Endodermal cell (in vitro differentiated cells): Measurements from ENCODE around the gene RALGAPA2. TPM values are rescaled to one million over a fixed set of nuclear protein-coding genes. Genes with fewer than 3 reads are reported as not detected.

Experiments
- DNase-seq: peaks from one replicate; pipeline ENCODE4 v3.0.0-alpha.2; 2017
- H3K27ac ChIP-seq: 2 replicates; pipeline ENCODE4 v1.5.1; 2013; ENCODE audit warnings: mild to moderate bottlenecking, low read depth, low read length, moderate library complexity
- H3K27me3 ChIP-seq: 2 replicates; pipeline ENCODE4 v1.6.1; 2013; ENCODE audit warnings: mild to moderate bottlenecking, low read length, moderate library complexity; ENCODE audit not compliant: insufficient read depth, control insufficient read depth, poor library complexity, severe bottlenecking
- H3K36me3 ChIP-seq: 2 replicates; pipeline ENCODE4 v1.7.0; 2013; ENCODE audit warnings: mild to moderate bottlenecking, low read length, moderate library complexity; ENCODE audit not compliant: control insufficient read depth, insufficient read depth
- H3K4me1 ChIP-seq: one replicate; pipeline ENCODE4 v1.7.0; 2013; ENCODE audit warnings: low read length; ENCODE audit not compliant: control insufficient read depth, insufficient read depth
- H3K4me3 ChIP-seq: 2 replicates; pipeline ENCODE4 v1.5.1; 2013; ENCODE audit warnings: mild to moderate bottlenecking, low read length, moderate library complexity
- H3K9ac ChIP-seq: 2 replicates; pipeline ENCODE4 v1.6.1; 2013; ENCODE audit warnings: mild to moderate bottlenecking, low read length, moderate library complexity; ENCODE audit not compliant: poor library complexity, severe bottlenecking; ENCODE audit errors: extremely low read depth
- H3K9me3 ChIP-seq: 2 replicates; pipeline ENCODE4 v1.6.1; 2013; ENCODE audit warnings: mild to moderate bottlenecking, low read length, moderate library complexity; ENCODE audit not compliant: control insufficient read depth
- H3K27ac Mint-ChIP-seq: 2 replicates; pipeline ENCODE4 v1.8.0; 2020; ENCODE audit warnings: mixed read lengths
- H3K27me3 Mint-ChIP-seq: 2 replicates; pipeline ENCODE4 v1.8.0; 2021; ENCODE audit warnings: mild to moderate bottlenecking, mixed read lengths; ENCODE audit not compliant: insufficient read depth
- H3K36me3 Mint-ChIP-seq: 2 replicates; pipeline ENCODE4 v1.8.0; 2020; ENCODE audit warnings: low read depth, mixed read lengths
- H3K4me1 Mint-ChIP-seq: 2 replicates; pipeline ENCODE4 v1.8.0; 2020; ENCODE audit warnings: mixed read lengths
- H3K4me3 Mint-ChIP-seq: 2 replicates; pipeline ENCODE4 v1.8.0; 2020; ENCODE audit warnings: mild to moderate bottlenecking, moderate library complexity, mixed read lengths
- H3K9me3 Mint-ChIP-seq: 2 replicates; pipeline ENCODE4 v1.8.0; 2020; ENCODE audit warnings: mild to moderate bottlenecking, mixed read lengths
- CTCF ChIP-seq: fragments of 200-600 bp; sonication (generic); conservative IDR thresholded peaks from 2 replicates; pipeline ENCODE4 v1.5.0; 2021; ENCODE audit warnings: antibody characterized with exemption, mild to moderate bottlenecking
- WGBS, 2 experiments: methylation state at CpG; one replicate each; pipeline versions ENCODE4 v1.1.5 to v1.1.7; 2013; ENCODE audit warnings: missing lambda C conversion rate in 2 of 2, mixed read lengths in 1 of 2; ENCODE audit not compliant: insufficient coverage in 1 of 2, insufficient read length in 1 of 2; 5-methylcytosine and 5-hydroxymethylcytosine counted together
- total RNA-seq, 2 donors: library from RNA; stranded (reverse); fragmentation: NEBNext Ultra II Directional in 1 of 2; extraction: Animal tissue kit (Norgen Biotek cat#: 25700) in 1 of 2; gene quantifications; 2 replicates in 1 of 2; 3 replicates in 1 of 2; pipeline ENCODE4 v1.2.1, GENCODE V29; 2021

Gene RALGAPA2
- total RNA-seq, 2 donors from 2014 or later = 19.5 to 24.6 TPM

GRCh38 chr20:20411402-20411801, 301.0 kb downstream of the RALGAPA2 start:
- H3K36me3 ChIP-seq = no peaks in the 10 kb centered on the region
- no peak overlapping the region for H3K27ac Mint-ChIP-seq
- no peak overlapping the region for H3K4me3 Mint-ChIP-seq
- H3K4me1 Mint-ChIP-seq = peaks cover 26% of the 10 kb centered on the region
- 56 to 63% methylated on average over 10 to 12 of the region's 12 CpGs for WGBS, 2 experiments
- H3K9me3 Mint-ChIP-seq = no peaks in the 10 kb centered on the region
- no peak overlapping the region for H3K9ac ChIP-seq
- no peak for TF ChIP-seq CTCF
- H3K36me3 Mint-ChIP-seq = no peaks in the 10 kb centered on the region
- H3K27me3 ChIP-seq = peaks cover 24% of the 10 kb centered on the region
- H3K4me3 ChIP-seq = peak overlapping the region; percentile 10
- H3K27ac ChIP-seq = peak overlapping the region; percentile 39
- H3K27me3 Mint-ChIP-seq = peaks cover 51% of the 10 kb centered on the region
- no peak for DNase-seq
- H3K4me1 ChIP-seq = no peaks in the 10 kb centered on the region
- H3K9me3 ChIP-seq = no peaks in the 10 kb centered on the region

DNA sequence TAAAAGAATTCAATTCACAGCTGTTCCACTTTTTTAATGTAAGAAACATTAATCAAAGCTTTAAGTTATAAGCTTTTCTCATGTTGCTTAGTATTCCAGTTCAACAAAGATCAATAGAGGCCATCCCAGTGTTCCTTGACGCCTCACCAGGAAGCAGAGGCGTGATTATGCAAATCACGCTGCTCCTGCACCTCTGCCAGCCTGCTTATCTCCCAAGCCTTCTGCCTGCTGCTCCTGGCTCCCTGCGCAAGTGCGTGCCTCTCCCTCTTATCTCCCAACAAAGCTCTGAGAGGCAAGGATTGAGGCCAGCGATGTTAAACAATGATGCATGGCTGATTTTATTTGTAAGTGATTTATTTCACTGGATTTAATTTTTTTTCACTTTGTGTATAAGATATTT, 301.8 kb downstream of the RALGAPA2 start:
- Histone ChIP-seq H3K36me3 (no peaks in the 10 kb centered on the region), H3K9ac (no peak overlapping the region), H3K9me3 (no peaks in the 10 kb centered on the region), H3K27ac (peak overlapping the region; percentile 34), H3K27me3 (peaks cover 24% of the 10 kb centered on the region), H3K4me1 (no peaks in the 10 kb centered on the region), H3K4me3 (peak overlapping the region; percentile 10)
- Mint-ChIP-seq H3K36me3 (no peaks in the 10 kb centered on the region), H3K4me3 (no peak overlapping the region), H3K9me3 (no peaks in the 10 kb centered on the region), H3K27me3 (peaks cover 46% of the 10 kb centered on the region), H3K4me1 (peaks cover 26% of the 10 kb centered on the region), H3K27ac (peak overlapping the region; percentile 40)
- no peak for TF ChIP-seq CTCF
- DNase-seq = peak; percentile 88
- WGBS, 2 experiments = 0 to 3% methylated on average over 4 to 6 of the region's 6 CpGs

- no peaks in the 10 kb centered on the region for H3K9me3 ChIP-seq
- no peak overlapping the region for H3K4me3 ChIP-seq
- TF ChIP-seq CTCF = no peak
- no peak for DNase-seq
- Mint-ChIP-seq H3K36me3 (no peaks in the 10 kb centered on the region), H3K4me1 (peaks cover 23% of the 10 kb centered on the region), H3K9me3 (no peaks in the 10 kb centered on the region), H3K27ac (no peak overlapping the region), H3K27me3 (peaks cover 35% of the 10 kb centered on the region), H3K4me3 (no peak overlapping the region)
- no peaks in the 10 kb centered on the region for H3K36me3 ChIP-seq
- H3K27ac ChIP-seq = no peak overlapping the region
- H3K4me1 ChIP-seq = no peaks in the 10 kb centered on the region
- peaks cover 16% of the 10 kb centered on the region for H3K27me3 ChIP-seq
- 90 to 95% methylated on average over 2 to 4 of the region's 4 CpGs for WGBS, 2 experiments
- no peak overlapping the region for H3K9ac ChIP-seq
Measured at GRCh38 chr20:20409331-20409730, 303.1 kb downstream of the RALGAPA2 start.
